Measurements from ENCODE around the gene CCAR1.

GRCh38 chr10:68752711-68753350 is 31.8 kb downstream of the CCAR1 start:
- TF ChIP-seq MAF1 (CRISPR knock-in tag; IDR thresholded peaks at IDR 0.05; ENCODE audit: borderline replicate concordance) (no peak), ZNF274 (CRISPR knock-in tag; IDR thresholded peaks at IDR 0.05) (no peak), ZBTB33 (CRISPR knock-in tag; IDR thresholded peaks at IDR 0.05) (no peak), RBFOX2 (IDR thresholded peaks at IDR 0.05; ENCODE audit: low read depth, low read length) (no peak), FOXK1 (CRISPR knock-in tag; IDR thresholded peaks at IDR 0.05; ENCODE audit: borderline replicate concordance, low read depth) (no peak)
- TF ChIP-seq, protein P1, sequence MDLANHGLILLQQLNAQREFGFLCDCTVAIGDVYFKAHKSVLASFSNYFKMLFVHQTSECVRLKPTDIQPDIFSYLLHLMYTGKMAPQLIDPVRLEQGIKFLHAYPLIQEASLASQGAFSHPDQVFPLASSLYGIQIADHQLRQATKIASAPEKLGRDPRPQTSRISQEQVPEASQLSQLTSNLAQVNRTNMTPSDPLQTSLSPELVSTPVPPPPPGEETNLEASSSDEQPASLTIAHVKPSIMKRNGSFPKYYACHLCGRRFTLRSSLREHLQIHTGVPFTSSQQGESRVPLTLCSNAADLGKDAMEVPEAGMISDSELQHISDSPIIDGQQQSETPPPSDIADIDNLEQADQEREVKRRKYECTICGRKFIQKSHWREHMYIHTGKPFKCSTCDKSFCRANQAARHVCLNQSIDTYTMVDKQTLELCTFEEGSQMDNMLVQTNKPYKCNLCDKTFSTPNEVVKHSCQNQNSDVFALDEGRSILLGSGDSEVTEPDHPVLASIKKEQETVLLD (CRISPR knock-in tag; IDR thresholded peaks at IDR 0.05; ENCODE audit: low read depth), result no peak

All from HepG2 (cell line).